ENCODE measurements around the gene NUDT14.
A peak's percentile ranks its signal among the peaks of the same experiment; 100 is the strongest.

The NUDT14 gene

GRCh38 chr14:105187116-105187515, 6.0 kb upstream of the NUDT14 start:
- Histone ChIP-seq H3K36me3 (ENCODE audit: control insufficient read depth in 2 of 2, insufficient read depth in 1 of 2, low read length in 2 of 2) (no peaks in the 10 kb centered on the region), H3K27ac (ENCODE audit: extremely low read depth, low read depth, low read length) (no peak overlapping the region), H3K4me3 (ENCODE audit: low read depth, low read length) (no peak overlapping the region), H3K4me1 (ENCODE audit: control insufficient read depth, insufficient read depth, low read length) (no peaks in the 10 kb centered on the region), H3K9me3 (ENCODE audit: control insufficient read depth, insufficient read depth, low read depth, low read length) (no peaks in the 10 kb centered on the region)
- POLR2A ChIA-PET, result no interaction called here
- CTCF ChIA-PET, result interaction anchor here (0.6 to 0.9 kb wide), 2 partner anchors 124 to 291 kb away, joined by 3 to 5 read pairs; no protein-coding TSS in a partner anchor
- TF ChIP-seq, protein P1, sequence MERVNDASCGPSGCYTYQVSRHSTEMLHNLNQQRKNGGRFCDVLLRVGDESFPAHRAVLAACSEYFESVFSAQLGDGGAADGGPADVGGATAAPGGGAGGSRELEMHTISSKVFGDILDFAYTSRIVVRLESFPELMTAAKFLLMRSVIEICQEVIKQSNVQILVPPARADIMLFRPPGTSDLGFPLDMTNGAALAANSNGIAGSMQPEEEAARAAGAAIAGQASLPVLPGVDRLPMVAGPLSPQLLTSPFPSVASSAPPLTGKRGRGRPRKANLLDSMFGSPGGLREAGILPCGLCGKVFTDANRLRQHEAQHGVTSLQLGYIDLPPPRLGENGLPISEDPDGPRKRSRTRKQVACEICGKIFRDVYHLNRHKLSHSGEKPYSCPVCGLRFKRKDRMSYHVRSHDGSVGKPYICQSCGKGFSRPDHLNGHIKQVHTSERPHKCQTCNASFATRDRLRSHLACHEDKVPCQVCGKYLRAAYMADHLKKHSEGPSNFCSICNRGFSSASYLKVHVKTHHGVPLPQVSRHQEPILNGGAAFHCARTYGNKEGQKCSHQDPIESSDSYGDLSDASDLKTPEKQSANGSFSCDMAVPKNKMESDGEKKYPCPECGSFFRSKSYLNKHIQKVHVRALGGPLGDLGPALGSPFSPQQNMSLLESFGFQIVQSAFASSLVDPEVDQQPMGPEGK (tag by site-specific recombination; IDR thresholded peaks at IDR 0.05), result 0 out of 2 replicates have a peak, but pooled peaks have one; percentile 25
- TF ChIP-seq ZSCAN5A (tag by site-specific recombination; IDR thresholded peaks at IDR 0.05) (no peak), ZNF658 (tag by site-specific recombination; IDR thresholded peaks at IDR 0.05) (no peak), ZNF169 (tag by site-specific recombination; IDR thresholded peaks at IDR 0.05) (no peak), ZNF121 (tag by site-specific recombination; IDR thresholded peaks at IDR 0.05) (no peak), ZNF501 (tag by site-specific recombination; IDR thresholded peaks at IDR 0.05) (no peak), ZNF350 (tag by site-specific recombination; IDR thresholded peaks at IDR 0.05) (no peak), ZNF600 (tag by site-specific recombination; IDR thresholded peaks at IDR 0.05) (peak; percentile 24; the same call in 1 of the 2 replicates), ZFHX2 (tag by site-specific recombination; conservative IDR thresholded peaks at IDR 0.05) (peak; percentile 60), PRDM6 (tag by site-specific recombination; IDR thresholded peaks at IDR 0.05) (no peak), ZBTB17 (tag by site-specific recombination; IDR thresholded peaks at IDR 0.05) (no peak), EGR2 (tag by site-specific recombination; IDR thresholded peaks at IDR 0.05; ENCODE audit: low read depth) (0 out of 2 replicates have a peak, but pooled peaks have one; percentile 15), ZSCAN4 (tag by site-specific recombination; IDR thresholded peaks at IDR 0.05) (no peak), ZBTB8A (tag by site-specific recombination; IDR thresholded peaks at IDR 0.05) (peak; percentile 13; the same call in 1 of the 2 replicates), PRDM1 (tag by site-specific recombination; IDR thresholded peaks at IDR 0.05) (no peak), ZNF626 (tag by site-specific recombination; IDR thresholded peaks at IDR 0.05) (no peak), GLIS1 (tag by site-specific recombination; IDR thresholded peaks at IDR 0.05) (peak; percentile 30; the same call in 1 of the 2 replicates), ZNF571 (tag by site-specific recombination; IDR thresholded peaks at IDR 0.05) (no peak), ZNF221 (tag by site-specific recombination; IDR thresholded peaks at IDR 0.05; ENCODE audit: borderline replicate concordance) (no peak), SP3 (tag by site-specific recombination; IDR thresholded peaks at IDR 0.05) (no peak), KLF9 (tag by site-specific recombination; IDR thresholded peaks at IDR 0.05; ENCODE audit: low read depth) (no peak), KLF10 (tag by site-specific recombination; IDR thresholded peaks at IDR 0.05) (no peak)
- TF ChIP-seq, protein P2, sequence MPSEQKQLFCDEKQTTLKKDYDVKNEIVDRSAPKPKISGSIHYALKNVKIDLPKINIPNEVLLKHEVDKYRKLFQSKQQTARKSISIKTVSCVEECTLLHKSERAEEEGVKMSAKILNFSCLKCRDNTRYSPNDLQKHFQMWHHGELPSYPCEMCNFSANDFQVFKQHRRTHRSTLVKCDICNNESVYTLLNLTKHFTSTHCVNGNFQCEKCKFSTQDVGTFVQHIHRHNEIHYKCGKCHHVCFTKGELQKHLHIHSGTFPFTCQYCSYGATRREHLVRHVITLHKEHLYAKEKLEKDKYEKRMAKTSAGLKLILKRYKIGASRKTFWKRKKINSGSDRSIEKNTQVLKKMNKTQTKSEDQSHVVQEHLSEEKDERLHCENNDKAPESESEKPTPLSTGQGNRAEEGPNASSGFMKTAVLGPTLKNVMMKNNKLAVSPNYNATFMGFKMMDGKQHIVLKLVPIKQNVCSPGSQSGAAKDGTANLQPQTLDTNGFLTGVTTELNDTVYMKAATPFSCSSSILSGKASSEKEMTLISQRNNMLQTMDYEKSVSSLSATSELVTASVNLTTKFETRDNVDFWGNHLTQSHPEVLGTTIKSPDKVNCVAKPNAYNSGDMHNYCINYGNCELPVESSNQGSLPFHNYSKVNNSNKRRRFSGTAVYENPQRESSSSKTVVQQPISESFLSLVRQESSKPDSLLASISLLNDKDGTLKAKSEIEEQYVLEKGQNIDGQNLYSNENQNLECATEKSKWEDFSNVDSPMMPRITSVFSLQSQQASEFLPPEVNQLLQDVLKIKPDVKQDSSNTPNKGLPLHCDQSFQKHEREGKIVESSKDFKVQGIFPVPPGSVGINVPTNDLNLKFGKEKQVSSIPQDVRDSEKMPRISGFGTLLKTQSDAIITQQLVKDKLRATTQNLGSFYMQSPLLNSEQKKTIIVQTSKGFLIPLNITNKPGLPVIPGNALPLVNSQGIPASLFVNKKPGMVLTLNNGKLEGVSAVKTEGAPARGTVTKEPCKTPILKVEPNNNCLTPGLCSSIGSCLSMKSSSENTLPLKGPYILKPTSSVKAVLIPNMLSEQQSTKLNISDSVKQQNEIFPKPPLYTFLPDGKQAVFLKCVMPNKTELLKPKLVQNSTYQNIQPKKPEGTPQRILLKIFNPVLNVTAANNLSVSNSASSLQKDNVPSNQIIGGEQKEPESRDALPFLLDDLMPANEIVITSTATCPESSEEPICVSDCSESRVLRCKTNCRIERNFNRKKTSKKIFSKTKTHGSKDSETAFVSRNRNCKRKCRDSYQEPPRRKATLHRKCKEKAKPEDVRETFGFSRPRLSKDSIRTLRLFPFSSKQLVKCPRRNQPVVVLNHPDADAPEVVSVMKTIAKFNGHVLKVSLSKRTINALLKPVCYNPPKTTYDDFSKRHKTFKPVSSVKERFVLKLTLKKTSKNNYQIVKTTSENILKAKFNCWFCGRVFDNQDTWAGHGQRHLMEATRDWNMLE (tag by site-specific recombination; conservative IDR thresholded peaks at IDR 0.05; ENCODE audit: low read depth), result no peak
- TF ChIP-seq, protein P3, sequence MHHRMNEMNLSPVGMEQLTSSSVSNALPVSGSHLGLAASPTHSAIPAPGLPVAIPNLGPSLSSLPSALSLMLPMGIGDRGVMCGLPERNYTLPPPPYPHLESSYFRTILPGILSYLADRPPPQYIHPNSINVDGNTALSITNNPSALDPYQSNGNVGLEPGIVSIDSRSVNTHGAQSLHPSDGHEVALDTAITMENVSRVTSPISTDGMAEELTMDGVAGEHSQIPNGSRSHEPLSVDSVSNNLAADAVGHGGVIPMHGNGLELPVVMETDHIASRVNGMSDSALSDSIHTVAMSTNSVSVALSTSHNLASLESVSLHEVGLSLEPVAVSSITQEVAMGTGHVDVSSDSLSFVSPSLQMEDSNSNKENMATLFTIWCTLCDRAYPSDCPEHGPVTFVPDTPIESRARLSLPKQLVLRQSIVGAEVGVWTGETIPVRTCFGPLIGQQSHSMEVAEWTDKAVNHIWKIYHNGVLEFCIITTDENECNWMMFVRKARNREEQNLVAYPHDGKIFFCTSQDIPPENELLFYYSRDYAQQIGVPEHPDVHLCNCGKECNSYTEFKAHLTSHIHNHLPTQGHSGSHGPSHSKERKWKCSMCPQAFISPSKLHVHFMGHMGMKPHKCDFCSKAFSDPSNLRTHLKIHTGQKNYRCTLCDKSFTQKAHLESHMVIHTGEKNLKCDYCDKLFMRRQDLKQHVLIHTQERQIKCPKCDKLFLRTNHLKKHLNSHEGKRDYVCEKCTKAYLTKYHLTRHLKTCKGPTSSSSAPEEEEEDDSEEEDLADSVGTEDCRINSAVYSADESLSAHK (tag by site-specific recombination; IDR thresholded peaks at IDR 0.05), result peak; percentile 52; the same call in 1 of the 2 replicates

Measured in HEK293 (cell line).